Measurements from ENCODE around the gene SEPTIN6. TPM values are rescaled to one million over a fixed set of nuclear protein-coding genes. Genes with fewer than 3 reads are reported as not detected.

SEPTIN6 gene
- total and polyA plus RNA-seq, 2 of the 8 experiments (the other 6 are each of a cell fraction or from before 2014, with no cell fraction given), result 31.0 to 42.6 TPM

- TF ChIP-seq RNF2 (IDR thresholded peaks at IDR 0.05; ENCODE audit: borderline replicate concordance, low read depth, low read length, missing control alignments, poor library complexity, severe bottlenecking), result no peak
- TF ChIP-seq ATF2 (IDR thresholded peaks at IDR 0.05; ENCODE audit: low read length), result no peak
- TF ChIP-seq BACH1 (IDR thresholded peaks at IDR 0.05; ENCODE audit: low read length), result no peak
Observed at GRCh38 chrX:119706616-119707015, 13.6 kb upstream of the SEPTIN6 start (continued).
